SHP77 treated with DMSO at 0.1 percent for 48 hours (cell line): ENCODE results near the gene CNPY1.

Experiments
- DNase-seq: peaks from one replicate; lab custom pipeline; 2025; lab: John Stamatoyannopoulos, UW

The CNPY1 gene

DNA sequence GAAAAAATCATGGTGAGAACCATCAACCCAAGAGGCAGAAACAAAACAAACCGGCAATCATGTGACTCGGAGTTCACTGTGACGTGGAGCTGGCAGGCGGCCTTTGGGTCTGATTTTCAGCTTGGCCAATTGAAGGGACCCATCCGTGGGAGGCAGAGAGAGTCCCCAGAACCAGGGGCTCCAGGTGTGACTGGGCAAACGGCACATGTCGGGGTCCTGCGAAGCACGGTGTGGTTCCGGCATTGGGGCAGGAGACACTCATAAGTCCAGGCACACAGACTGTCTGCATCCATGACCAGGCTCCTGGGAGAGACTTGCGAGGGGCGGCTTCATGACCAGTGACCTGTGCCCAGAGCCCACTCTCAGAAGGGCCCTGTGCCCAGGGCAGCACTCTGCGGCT, 12.6 kb upstream of the CNPY1 start:
- no peak for DNase-seq

DNA sequence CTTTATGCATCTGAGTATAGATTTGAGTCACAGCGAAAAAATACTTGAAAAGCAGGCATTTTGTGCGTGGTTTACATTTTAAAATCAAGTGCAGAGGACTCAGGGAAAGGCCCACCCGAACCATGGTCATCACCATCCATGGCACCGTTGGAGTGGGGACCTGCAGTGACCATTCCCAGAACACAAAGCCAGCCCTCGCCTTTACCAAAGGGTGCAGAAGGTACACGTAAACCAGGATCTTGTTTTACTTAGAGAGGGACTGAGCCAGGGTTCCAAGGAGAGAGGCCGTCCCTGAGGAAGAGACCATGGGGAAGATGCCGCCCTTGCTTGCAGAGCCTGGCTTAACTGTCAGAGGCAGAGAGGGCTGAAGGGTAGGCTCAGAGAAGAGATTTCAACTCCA, 12.0 kb upstream of the CNPY1 start:
- DNase-seq, result no peak

DNA sequence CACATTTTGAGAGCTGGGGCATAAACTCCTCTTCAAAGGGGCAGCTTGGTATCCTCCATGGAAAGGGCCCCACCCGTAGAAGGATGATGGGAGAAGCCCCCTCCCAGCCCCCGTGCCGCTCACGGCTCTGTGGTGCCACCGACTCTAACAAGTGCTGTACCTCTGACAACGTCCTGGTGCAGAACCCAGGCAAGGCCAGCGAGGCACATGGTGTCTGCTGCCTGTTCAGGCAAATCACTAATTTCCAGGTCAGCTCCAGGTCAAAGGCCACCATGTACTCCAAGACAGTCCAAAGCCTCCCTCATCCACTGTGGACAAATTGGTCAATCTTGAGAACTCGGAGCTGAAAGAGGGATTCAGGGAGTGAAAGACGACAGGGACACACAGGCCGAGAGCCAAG, 11.4 kb upstream of the CNPY1 start:
- DNase-seq, result no peak

- DNase-seq, result no peak
These were observed 10.4 kb upstream of the CNPY1 start for GRCh38 chr7:155556763-155557162.

GRCh38 chr7:155555116-155555695, 8.8 kb upstream of the CNPY1 start:
- DNase-seq, result no peak

GRCh38 chr7:155553871-155554270, 7.5 kb upstream of the CNPY1 start:
- no peak for DNase-seq

- no peak for DNase-seq
These were observed 5.6 kb upstream of the CNPY1 start for GRCh38 chr7:155551785-155552611.

DNA sequence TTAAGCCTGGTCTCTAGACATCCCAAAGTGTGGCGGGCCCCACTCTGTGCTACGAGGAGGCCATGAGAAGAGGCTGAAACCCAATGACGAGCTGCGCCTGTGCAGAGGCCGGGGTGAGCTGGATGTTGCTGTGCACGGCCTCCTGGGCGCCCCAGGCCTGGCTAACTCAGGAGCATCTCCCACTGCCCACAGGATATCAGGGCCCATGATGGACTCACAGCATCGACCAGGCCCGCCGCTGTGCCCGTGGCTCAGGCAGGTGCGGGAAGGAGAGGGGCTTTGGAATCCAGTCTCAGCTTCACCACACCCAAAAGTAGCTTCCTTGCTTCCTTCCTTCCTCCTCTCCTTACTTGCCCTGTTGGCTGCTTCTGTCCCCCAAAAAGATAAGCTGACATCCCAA, 4.6 kb upstream of the CNPY1 start:
- DNase-seq, result no peak

- no peak for DNase-seq
These were observed 2.9 kb upstream of the CNPY1 start for GRCh38 chr7:155549226-155549625.

DNA sequence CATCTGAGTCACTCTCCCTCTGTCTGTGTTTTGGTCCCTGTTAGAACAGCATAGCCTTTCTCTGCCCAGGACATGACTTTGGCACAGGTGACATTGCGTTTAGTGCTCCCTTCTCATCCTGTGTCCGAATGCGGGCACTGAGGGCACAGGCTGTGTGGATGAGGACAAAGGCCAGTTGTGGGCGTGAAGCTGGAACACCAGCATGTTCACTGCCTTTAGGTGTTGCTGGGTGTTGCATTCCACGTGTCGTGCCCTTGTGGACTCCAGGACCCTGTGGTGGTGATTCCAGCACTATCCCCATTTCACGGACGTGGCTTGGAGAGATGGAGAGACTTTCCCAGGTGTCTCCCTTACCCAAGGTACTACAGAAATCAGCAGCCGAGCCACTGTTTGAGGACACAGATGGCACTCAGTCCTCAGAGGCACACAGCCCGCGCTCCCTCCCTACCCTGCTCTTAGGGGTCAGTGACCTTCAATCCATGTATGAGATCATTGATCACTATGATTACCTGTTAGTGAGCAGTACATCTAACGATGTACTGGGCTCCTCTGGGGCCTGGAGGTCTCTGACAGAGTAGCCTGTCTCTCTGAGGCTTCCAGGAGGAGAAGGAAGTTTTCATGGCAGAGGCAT, 917 bp upstream of the CNPY1 start:
- DNase-seq, result no peak

DNA sequence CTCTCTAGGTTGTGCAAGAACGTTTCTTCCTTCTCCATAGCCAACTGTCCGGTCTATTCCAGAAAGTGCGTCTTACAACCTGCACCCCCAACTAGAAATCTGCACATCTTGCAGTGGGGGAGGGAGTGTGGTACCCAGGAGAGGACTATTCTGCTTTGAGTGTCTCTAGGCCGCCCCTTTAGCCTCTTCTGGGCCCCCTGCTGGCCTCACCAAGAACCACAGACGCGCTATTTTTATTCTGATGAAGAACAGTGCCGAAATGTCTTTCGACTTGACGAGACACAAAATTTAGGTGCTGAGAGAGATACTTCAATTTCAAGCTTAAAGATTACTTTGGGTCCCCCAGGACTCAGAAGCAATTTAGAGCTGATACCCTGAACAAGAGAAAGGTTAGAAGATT, 1.0 kb downstream of the CNPY1 start:
- DNase-seq, result no peak

- no peak for DNase-seq
These were observed 1.9 kb downstream of the CNPY1 start for GRCh38 chr7:155544485-155544884.

- DNase-seq, result no peak
These were observed 2.4 kb downstream of the CNPY1 start for GRCh38 chr7:155543926-155544325.

GRCh38 chr7:155543011-155543876, 3.1 kb downstream of the CNPY1 start:
- no peak for DNase-seq

- no peak for DNase-seq
These were observed 4.2 kb downstream of the CNPY1 start for GRCh38 chr7:155541986-155542675.

- DNase-seq, result no peak
These were observed 5.8 kb downstream of the CNPY1 start for GRCh38 chr7:155540553-155540952.

- no peak for DNase-seq
These were observed 8.1 kb downstream of the CNPY1 start for GRCh38 chr7:155538293-155538692.

DNA sequence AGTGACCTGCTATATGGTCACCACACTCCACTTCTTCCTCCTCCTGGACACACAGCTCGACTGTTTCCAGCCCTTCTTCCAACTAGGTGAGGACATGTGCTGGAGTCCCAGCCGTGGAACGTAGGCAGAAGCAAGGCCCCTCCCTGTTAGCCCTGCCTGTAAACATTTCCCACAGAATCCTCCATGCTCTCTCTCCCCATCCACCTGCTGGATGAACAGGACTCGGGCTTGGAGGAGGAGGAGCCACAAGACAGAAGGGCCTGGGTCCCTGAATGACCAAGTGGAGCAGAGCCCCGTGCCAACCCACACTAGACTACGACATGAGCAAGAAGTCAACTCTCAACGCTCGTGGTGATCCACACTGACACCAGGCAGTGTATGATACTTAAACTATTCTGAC, 9.9 kb downstream of the CNPY1 start:
- DNase-seq, result no peak

- DNase-seq, result no peak
These were observed 11.7 kb downstream of the CNPY1 start for GRCh38 chr7:155534691-155535090.

- no peak for DNase-seq
These were observed 12.3 kb downstream of the CNPY1 start for GRCh38 chr7:155533827-155534690.
